GM21381 (cell line): Measurements from ENCODE around the gene GRHL3.

Source experiments
- ATAC-seq: cut with Tn5 transposase; IDR thresholded peaks from one replicate; pipeline ENCODE4 v1.9.1; 2021; ENCODE audit warnings: mild to moderate bottlenecking, moderate library complexity; ENCODE audit not compliant: unreplicated experiment

GRHL3 gene

DNA sequence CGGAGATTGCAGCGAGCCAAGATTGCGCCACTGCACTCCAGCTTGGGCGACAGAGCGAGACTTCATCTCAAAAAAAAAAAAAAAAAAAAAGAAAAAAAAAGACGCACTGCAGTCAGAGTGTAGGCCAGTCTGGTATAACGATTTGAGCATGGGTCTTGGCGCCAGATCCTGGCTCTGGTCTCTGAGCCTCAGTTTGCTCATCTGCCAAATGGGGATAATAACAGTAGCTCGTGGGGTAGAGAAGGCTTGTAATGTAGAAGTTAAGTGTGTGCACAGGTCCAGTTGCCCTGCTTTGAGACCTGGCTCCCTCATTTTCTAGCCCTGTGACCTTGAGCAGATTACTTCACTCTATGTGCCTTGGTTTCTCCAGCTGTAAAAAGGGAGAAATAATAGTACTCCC is 26.3 kb upstream of the GRHL3 start:
- no peak for ATAC-seq

DNA sequence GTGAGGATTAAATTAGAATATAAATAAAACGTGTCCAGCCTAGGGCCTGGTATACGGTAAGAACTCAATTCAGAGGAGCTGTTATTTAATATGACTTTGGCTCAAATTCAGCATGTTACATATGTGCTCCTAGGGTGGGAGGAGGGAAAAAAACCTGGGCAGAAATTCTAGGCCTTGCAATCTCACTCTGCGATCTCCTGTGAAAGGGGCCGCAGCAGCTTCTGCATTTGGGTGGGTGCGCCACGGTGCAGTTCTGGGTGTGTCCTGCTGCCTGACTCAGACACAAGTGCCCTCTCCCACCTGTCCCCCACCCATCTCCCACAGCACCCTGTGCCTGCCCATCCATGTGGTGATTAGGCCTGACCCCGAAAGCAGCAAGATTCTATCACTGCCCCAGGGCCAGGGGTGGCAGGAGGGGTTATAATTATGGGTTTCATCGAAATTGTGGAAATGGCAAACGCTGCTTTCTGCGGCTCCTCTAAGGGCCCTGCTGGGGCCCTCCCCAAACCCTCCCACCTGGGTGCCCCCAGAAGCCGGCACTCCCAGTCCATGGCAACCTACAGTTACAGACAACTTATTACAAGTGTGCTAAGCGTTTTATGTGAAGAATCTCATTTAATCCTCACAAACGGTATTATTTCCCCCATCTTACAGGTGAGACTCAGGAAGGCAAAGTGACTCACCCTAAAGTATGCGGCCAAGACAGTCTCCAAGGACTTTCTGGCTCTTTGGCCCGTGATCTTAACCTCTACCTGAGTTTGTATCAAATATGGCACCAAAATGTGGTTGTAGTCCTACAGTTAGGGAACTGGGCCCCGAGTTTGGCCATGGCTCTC is 25.5 kb upstream of the GRHL3 start:
- no peak for ATAC-seq

- no peak for ATAC-seq
These were observed 24.9 kb upstream of the GRHL3 start for GRCh38 chr1:24294228-24294672.

DNA sequence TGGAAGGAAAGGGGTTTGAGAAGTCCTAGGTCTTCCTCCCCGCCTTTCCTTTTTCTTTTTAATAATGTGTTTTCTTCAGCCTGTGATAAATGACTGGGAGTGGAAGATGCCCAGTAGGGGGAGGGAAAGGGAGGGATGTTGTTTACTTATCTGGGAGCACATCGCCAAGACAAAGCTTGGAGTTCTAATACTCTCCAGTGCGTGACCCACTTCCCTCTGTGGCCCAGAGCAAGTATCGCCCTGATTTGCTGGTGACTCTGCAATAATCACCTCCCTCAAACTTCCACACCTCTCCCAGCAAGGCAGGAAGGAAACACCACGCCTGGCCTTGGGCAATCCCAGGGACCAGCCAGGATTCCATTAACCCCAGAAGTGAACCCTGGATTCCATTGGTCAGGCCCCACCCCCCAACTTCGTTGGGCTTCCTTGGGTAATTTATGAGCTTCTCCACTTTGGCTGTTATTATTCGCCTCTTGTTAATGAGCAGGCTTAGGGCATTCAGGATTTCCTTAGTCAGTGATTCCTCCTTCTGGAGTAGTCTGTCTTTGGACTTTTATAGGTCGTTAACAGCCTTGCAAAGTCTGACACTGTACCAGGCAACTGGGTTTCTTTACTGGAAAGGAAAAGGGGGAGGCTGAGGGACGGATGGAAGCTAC is 24.3 kb upstream of the GRHL3 start:
- no peak for ATAC-seq

DNA sequence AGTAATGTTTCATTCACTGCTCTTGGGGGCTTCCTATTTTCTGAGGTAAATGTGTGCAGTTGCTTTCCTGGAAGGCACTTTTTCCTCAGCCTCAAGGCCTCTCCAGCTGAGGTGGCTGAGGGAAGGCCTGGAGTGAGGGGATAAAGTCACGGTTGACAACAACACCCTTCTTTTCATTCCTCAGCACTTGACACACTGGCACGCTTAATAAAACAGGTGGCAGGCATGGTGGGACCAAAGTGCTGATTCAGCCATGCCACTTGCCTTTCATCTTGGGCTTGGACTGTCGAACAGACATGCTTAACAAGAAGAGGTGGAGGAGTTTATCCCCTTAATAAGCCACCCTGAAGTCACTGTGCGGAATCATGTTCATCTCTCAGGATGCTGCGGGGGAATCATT is 23.6 kb upstream of the GRHL3 start:
- ATAC-seq = no peak

- no peak for ATAC-seq
These were observed 21.8 kb upstream of the GRHL3 start for GRCh38 chr1:24297187-24297851.

GRCh38 chr1:24297852-24298232 is 21.3 kb upstream of the GRHL3 start:
- no peak for ATAC-seq

DNA sequence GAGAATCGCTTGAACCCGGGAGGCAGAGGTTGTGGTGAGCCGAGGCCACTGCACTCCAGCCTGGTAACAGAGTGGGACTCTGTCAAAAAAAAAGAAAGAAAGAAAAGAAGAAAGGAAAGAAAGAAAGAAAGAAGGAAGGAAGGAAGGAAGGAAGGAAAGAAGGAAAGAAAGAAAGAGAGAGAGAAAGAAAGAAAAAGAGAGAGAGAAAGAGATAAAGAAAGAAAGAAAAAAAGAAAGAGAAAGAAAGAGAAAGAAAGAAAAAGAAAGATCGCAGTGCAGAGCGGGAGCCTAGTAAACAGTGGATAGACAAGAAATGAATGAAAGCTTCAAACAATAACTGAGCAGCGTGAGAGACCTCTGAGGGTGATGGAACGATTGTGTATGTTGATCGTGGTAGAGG is 20.6 kb upstream of the GRHL3 start:
- no peak for ATAC-seq

- ATAC-seq = no peak
These were observed 19.3 kb upstream of the GRHL3 start for GRCh38 chr1:24299901-24300300.

DNA sequence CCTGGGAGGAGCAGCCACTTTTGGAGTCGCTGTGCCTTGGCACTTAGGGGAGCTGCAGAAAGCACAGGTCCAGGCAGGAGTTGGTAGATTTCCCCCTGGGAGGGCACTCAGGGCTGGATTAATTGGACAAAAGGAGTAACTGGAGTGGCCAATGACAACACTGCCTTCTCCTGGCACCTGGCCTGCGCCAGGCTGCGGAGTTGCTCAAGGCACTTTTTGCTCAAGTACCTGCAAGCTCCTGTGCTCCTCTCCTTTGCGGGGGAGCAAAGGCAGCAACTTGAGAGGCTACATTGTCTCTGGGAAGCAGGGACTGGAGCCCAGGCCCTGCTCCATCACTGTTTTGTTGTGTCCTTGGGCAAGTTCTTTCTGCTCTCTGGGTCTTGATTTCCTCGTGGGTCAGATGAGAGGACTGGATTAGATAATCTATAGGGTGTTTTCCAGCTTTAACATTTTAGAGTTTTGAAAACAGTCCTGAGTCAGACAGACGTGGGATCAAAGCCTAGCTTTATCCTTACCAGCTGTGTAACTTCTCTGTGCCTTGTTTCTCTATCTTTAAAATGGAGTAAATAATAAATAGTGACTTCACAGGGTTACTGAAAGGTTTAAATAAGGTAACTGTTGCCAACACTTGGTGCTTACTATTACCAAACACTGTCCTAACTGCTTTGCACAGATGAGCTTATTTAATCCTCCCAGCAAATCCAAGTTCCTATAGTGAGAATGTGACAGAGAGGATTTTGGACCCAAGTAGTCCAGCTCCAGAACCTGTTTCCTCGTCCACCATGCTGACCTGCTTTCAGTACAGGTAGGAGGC is 18.0 kb upstream of the GRHL3 start:
- no peak for ATAC-seq

GRCh38 chr1:24301785-24302175 is 17.4 kb upstream of the GRHL3 start:
- no peak for ATAC-seq

- no peak for ATAC-seq
These were observed 16.9 kb upstream of the GRHL3 start for GRCh38 chr1:24302209-24302611.

DNA sequence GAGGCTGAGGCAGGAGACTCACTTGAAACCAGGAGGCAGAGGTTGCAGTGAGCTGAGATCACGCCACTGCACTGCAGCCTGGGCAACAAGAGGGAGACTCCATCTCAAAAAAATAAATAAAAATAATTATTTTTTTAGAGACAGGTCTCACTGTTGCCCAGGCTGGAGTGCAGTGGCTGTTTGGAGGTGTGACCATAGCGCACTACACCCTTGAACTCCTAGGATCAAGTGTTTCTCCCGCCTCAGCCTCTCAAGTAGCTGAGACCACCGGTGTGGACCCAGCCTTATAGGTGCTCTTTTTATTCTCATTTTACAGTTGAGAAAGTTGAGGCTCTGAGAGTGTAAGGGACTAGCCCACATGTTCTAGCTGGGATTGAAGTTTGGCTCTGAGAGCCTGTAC is 15.6 kb upstream of the GRHL3 start:
- no peak for ATAC-seq

DNA sequence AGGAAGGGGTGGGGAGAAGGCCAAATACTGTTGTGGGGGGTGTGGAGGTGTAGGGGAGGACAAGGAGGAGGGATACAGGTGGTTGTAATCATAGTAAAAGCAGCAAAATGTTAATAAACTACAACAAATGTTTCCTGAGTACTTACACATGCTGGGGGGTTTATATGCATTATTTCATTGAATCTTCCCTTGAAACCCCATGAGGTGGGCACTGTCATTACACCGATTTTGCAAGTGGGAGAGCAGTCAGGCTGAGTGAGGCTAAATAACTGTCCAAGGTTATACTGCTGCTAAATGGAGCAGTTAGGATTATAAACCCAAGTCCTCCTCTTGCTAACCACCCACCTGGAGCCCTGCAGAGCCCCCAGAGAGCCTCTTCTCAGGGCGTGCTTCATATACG is 14.4 kb upstream of the GRHL3 start:
- ATAC-seq = no peak

- ATAC-seq = no peak
These were observed 10.7 kb upstream of the GRHL3 start for GRCh38 chr1:24308365-24309015.

GRCh38 chr1:24309762-24310485 is 9.2 kb upstream of the GRHL3 start:
- no peak for ATAC-seq

DNA sequence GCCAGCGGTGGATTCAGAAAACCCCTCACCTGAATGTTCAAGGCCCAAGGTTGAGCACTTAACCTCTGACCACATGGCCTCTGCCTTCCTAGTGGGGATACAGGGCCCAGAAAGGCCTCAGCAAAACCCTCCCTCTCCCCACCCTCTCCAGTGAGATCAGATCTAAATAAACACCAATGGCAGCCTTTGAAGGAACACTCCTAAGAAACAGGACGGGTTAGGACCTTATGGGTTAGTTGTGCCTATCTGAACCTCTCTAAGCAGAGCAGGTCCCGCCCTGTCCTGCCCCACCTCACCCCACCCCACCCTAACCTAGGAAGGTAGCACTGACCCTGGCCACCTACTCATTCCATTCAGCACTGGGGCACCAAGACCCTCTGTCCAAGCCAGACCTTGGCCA is 7.9 kb upstream of the GRHL3 start:
- ATAC-seq = no peak

DNA sequence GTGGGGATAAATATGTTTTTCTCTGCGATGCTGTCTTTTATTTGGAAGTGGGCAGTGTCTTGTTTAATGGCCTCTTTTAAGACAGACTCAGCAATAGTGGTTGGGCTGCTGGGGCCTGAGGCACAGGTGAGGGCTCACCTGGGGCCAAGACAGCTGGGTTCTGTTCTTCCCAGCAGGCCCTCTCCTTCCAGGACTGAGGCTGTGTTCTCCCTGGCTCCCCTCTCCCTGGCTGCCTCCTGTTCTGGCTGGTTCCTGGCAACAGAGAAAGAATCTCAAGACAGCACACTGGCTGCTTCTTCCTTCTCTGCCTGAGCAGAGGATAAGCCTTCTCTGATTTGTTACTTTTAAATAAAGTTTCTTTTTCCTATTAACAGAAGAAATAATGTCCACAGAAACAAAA is 7.4 kb upstream of the GRHL3 start:
- no peak for ATAC-seq

- ATAC-seq = no peak
These were observed 3.8 kb upstream of the GRHL3 start for GRCh38 chr1:24315391-24315790.

GRCh38 chr1:24316645-24317044 is 2.5 kb upstream of the GRHL3 start:
- no peak for ATAC-seq
